Measurements from ENCODE around the gene KCNAB1.

DNA sequence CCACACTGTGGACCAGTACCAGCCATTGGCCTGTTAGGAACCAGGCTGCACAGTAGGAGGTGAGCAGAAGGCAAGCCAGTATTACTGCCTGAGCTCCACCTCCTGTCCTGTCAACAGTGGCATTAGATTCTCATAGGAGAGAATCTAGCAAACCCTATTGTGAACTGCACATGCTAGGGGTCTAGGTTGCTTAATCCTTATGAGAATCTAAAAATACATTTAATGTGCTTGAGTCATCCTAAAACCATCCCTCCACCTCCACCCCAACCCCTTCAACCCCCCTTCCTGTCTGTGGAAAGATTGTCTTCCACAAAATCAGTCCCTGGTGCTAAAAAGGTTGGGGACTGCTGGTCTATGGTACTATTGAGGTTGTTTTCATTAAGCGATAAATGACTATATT lies 49.3 kb upstream of the KCNAB1 start:
- TF ChIP-seq, protein P1, sequence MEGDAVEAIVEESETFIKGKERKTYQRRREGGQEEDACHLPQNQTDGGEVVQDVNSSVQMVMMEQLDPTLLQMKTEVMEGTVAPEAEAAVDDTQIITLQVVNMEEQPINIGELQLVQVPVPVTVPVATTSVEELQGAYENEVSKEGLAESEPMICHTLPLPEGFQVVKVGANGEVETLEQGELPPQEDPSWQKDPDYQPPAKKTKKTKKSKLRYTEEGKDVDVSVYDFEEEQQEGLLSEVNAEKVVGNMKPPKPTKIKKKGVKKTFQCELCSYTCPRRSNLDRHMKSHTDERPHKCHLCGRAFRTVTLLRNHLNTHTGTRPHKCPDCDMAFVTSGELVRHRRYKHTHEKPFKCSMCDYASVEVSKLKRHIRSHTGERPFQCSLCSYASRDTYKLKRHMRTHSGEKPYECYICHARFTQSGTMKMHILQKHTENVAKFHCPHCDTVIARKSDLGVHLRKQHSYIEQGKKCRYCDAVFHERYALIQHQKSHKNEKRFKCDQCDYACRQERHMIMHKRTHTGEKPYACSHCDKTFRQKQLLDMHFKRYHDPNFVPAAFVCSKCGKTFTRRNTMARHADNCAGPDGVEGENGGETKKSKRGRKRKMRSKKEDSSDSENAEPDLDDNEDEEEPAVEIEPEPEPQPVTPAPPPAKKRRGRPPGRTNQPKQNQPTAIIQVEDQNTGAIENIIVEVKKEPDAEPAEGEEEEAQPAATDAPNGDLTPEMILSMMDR (IDR thresholded peaks at IDR 0.05): no peak
- TF ChIP-seq POLR2A (IDR thresholded peaks at IDR 0.05) (no peak), EP300 (IDR thresholded peaks at IDR 0.05) (no peak)

Measured in suprapubic skin (tissue), 3 donors.